Omental fat pad (tissue), 4 donors: ENCODE data around the gene STAT6. TPM values are rescaled to one million over a fixed set of nuclear protein-coding genes. Genes with fewer than 3 reads are reported as not detected.

Experiments
- ATAC-seq: fragments of 150-250 bp; one replicate; pipeline ENCODE4 v1.9.1; 2016; ENCODE audit warnings: mild to moderate bottlenecking, moderate library complexity; ENCODE audit not compliant: low FRiP score
- DNase-seq: peaks from one replicate; pipeline ENCODE4 v3.0.0-alpha.2; 2019; ENCODE audit warnings: low spot score
- total RNA-seq, 4 donors: library from RNA; depleted of rRNA; stranded (reverse); fragments of >200 nt; gene quantifications; one replicate each; pipeline ENCODE4 v1.1.0, GENCODE V29; 2016
- TF ChIP-seq, protein P1 (sequence below), 3 donors: fragments of 450-650 bp; IDR thresholded peaks; one replicate each; pipeline ENCODE4 v1.5.1; 2016 to 2017; ENCODE audit warnings: antibody characterized with exemption in 3 of 3, mild to moderate bottlenecking in 3 of 3, moderate library complexity in 2 of 3

STAT6 gene
- total RNA-seq, 4 donors from 2014 or later = 112 to 234 (median 124) TPM

DNA sequence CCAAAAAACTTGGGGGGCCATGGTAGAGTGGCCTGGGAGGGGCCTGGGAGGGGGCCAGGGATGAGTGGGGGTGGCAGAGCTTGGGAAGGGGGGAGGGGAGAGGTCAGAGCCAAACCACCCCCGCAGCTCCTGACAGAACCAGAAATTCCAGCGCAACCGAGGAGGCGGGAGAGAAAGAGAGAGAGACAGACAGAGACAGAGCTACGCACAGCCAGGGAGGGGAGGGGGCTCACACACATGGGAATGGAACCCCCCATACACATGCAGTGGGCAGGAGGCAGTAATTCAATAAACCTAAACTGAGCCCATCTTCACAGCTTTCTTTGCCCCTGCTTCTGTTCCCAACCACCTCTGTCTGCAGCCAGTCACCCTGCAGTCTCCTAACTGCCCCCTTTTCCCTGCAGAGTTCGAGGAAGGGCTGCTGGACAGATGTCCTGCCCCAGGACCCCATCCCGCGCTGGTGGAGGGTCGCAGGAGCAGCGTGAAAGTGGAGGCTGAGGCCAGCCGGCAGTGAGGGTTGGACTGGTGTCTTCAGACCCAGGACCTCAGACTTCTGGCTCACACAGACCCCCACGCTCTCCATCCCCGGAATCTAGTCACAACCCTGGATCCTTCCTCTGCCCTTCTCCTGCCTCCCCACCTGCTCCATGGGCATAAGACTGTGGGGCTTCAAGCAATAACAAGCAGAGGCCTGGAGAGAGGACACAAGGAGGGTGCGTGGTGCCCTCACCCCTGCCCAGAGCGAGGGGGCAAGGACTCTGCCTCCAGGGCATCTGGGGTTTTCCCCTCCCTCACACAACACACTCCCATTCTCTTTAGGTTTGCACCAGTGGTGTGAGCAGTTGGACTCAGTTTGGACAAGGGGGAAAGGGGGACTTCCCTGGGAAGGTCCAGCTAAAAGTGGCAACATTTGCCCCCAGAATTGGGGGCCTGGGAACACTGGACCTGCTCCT, 16.7 kb downstream of the STAT6 start:
- DNase-seq (no peak), ATAC-seq (no peak)
- TF ChIP-seq, protein P1, sequence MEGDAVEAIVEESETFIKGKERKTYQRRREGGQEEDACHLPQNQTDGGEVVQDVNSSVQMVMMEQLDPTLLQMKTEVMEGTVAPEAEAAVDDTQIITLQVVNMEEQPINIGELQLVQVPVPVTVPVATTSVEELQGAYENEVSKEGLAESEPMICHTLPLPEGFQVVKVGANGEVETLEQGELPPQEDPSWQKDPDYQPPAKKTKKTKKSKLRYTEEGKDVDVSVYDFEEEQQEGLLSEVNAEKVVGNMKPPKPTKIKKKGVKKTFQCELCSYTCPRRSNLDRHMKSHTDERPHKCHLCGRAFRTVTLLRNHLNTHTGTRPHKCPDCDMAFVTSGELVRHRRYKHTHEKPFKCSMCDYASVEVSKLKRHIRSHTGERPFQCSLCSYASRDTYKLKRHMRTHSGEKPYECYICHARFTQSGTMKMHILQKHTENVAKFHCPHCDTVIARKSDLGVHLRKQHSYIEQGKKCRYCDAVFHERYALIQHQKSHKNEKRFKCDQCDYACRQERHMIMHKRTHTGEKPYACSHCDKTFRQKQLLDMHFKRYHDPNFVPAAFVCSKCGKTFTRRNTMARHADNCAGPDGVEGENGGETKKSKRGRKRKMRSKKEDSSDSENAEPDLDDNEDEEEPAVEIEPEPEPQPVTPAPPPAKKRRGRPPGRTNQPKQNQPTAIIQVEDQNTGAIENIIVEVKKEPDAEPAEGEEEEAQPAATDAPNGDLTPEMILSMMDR (IDR thresholded peaks at IDR 0.05) = no peak

DNA sequence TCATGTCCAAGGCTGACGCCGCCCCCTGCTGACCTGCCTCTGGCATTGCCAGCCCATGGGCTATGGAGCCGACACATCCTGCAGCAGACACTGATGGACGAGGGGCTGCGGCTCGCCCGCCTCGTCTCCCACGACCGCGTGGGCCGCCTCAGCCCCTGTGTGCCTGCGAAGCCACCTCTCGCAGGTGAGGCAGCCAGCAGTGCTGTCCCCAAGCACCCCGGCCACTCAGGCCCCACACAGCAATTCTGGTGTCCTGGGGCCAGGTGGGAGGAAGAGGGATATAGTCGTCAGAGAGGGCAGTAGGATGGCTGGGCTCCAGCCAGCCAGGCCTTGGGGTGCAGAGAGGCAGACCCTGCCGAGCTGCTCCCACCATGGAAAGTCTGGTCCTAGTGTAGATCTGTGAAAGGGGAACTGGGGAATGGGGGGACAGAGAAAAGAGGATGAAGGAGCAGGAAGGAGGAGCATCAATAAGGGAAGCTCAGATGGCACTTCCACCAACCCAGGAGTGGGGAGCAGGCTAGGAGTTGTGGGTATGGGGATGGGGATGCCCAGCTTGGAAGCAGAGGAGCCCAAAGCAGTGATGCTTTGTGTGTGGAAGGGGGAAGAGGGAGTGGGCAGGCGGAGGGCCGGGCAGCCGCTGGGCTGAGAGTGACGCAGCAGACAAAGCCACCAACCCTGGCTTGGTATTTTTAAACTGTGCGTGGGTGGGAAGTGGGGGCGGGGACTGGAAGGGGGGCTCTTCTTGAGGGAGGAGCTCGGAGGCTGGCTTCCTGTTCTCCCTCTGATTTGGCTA, 17.6 kb downstream of the STAT6 start:
- peak; percentile 71 for ATAC-seq
- no peak for DNase-seq

DNA sequence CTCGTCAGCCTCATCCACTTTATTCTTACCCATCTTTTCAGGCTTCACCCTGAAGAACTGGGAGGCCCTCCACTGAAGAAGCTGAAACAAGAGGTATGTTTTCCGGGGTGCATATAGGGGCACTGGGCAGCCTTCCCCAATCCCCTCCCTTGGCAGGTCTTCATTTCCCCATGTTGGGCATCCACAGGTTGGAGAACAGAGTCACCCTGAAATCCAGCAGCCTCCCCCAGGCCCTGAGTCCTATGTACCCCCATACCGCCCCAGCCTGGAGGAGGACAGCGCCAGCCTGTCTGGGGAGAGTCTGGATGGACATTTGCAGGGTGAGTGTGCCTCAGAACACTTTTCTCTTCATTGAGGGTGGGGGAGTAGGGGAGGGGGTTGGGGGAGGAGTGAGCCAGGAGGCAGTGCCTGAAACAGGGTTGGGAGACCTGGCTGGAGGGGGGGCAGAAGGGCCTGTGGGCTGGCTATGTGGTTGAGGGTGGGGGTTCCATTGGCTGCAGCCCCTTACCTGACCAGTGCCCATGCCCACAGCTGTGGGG, 18.2 kb downstream of the STAT6 start:
- TF ChIP-seq, protein P1 (IDR thresholded peaks at IDR 0.05) = no peak
- ATAC-seq (no peak), DNase-seq (no peak)

More for the DNA sequence above, 17.6 kb downstream of the STAT6 start:
- TF ChIP-seq, protein P1 (IDR thresholded peaks at IDR 0.05) = no peak

DNA sequence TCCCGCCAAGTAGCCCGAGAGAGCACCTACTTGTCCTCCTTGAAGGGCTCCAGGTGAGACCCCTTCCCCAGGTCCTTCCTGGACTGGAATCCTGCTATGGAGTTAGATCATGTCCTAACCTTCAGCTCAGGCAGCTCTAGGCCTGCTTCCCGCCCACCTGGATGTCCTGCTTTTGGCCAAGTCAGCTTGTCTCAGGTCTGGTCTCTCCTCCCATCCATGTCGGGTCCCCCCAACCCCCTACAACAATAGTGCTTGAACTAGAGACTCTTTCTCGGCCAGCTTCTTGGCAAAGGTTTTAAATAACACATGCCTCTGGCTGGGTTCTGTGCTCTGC, 18.7 kb downstream of the STAT6 start:
- no peak for ATAC-seq
- TF ChIP-seq, protein P1 (IDR thresholded peaks at IDR 0.05) = no peak
- DNase-seq = no peak

DNA sequence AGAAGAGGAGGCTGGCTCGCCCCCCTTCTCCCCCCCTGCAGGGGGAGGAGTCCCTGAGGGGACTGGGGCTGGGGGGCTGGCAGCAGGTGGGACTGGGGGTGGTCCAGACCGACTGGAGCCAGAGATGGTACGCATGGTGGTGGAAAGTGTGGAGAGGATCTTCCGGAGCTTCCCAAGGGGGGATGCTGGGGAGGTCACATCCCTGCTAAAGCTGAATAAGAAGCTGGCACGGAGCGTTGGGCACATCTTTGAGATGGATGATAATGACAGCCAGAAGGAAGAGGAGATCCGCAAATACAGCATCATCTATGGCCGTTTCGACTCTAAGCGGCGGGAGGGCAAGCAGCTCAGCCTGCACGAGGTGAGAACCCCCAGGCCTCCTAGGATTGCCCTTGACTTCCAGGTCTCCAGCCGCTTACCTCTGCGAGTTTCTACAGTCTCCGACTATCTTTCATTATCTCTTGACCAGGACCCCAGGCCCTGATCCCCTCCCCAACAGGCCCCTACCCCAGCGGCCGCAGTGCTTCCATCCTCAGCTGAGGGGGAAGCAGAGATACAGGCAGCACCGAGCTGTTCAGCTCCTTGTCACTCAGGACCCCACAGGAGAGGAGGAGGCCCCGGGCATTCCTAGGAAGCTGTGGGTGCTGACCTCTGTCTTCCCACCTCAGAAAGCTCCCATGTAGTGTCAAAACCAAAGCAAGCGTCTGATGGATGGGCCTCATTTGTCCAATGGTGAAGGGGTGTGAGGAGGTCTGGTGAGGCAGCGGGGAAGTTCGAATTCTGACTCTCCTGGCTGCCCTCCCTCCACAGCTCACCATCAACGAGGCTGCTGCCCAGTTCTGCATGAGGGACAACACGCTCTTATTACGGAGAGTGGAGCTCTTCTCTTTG, 19.3 kb downstream of the STAT6 start:
- TF ChIP-seq, protein P1 (IDR thresholded peaks at IDR 0.05) = no peak
- no peak for DNase-seq

DNA sequence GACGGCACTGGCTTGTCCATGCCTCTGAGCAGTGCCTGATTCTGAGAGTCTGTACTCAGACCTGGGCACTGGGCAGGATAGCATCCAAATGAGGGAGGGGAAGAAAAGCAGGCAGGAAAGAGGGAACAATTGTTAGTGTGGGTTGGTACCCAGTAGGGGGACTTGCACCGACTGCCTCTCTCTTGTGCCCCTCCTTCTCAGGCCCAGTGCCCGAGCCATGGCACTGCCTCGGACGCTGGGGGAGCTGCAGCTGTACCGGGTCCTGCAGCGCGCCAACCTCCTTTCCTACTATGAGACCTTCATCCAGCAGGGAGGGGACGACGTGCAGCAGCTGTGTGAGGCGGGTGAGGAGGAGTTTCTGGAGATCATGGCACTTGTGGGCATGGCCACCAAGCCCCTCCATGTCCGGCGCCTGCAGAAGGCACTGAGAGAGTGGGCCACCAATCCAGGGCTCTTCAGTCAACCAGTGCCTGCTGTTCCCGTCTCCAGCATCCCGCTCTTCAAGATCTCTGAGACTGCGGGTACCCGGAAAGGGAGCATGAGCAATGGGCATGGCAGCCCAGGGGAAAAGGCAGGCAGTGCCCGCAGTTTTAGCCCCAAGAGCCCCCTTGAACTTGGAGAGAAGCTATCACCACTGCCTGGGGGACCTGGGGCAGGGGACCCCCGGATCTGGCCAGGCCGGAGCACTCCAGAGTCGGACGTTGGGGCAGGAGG, 20.1 kb downstream of the STAT6 start:
- ATAC-seq (no peak), DNase-seq (no peak)
- TF ChIP-seq, protein P1 (IDR thresholded peaks at IDR 0.05) = no peak

More for the DNA sequence above, 19.3 kb downstream of the STAT6 start:
- no peak for ATAC-seq
